Esophagus muscularis mucosa (tissue), 4 donors: ENCODE measurements around the gene DHRS12. TPM values are rescaled to one million over a fixed set of nuclear protein-coding genes. Genes with fewer than 3 reads are reported as not detected.

Experiments
- DNase-seq: peaks from one replicate; pipeline ENCODE4 v3.0.0-alpha.2; 2017; ENCODE audit errors: extremely low spot score
- H3K27ac ChIP-seq, 4 donors: fragments of 200-600 bp; sonication (generic); replicated peaks in 1 of 4; 1 replicate in 3 of 4; 2 replicates in 1 of 4; pipeline ENCODE4 v1.5.1; 2016 to 2019; ENCODE audit warnings: mild to moderate bottlenecking in 1 of 4
- H3K27me3 ChIP-seq, 4 donors: fragments of 200-600 bp; sonication (generic); one replicate each; pipeline versions ENCODE4 v1.5.1 to v1.6.0; 2016 to 2019
- H3K36me3 ChIP-seq, 4 donors: fragments of 200-600 bp; sonication (generic); one replicate each; pipeline ENCODE4 v1.5.1; 2016 to 2019
- H3K4me1 ChIP-seq, 4 donors: fragments of 200-600 bp; sonication (generic); one replicate each; pipeline ENCODE4 v1.5.1; 2016 to 2019
- H3K4me3 ChIP-seq, 4 donors: fragments of 200-600 bp; sonication (generic); 1 replicate in 2 of 4; 2 replicates in 2 of 4; pipeline ENCODE4 v1.5.1; 2016 to 2019; ENCODE audit warnings: mild to moderate bottlenecking in 4 of 4, moderate library complexity in 1 of 4
- H3K9me3 ChIP-seq, 4 donors: fragments of 200-600 bp; sonication (generic); 1 replicate in 3 of 4; 2 replicates in 1 of 4; pipeline ENCODE4 v1.5.1; 2016 to 2019
- CTCF ChIP-seq, 3 experiments: fragments of 200-600 bp in 2 of 3; fragments of 450-650 bp in 1 of 3; sonication (generic) in 2 of 3; IDR thresholded peaks; one replicate each; pipeline ENCODE4 v1.5.1; 2017 to 2019; ENCODE audit warnings: antibody characterized with exemption in 3 of 3, mild to moderate bottlenecking in 2 of 3, moderate library complexity in 1 of 3
- EP300 ChIP-seq: sonication (generic); formaldehyde crosslinking; IDR thresholded peaks from one replicate; pipeline ENCODE4 v1.6.1; 2017; ENCODE audit warnings: antibody characterized with exemption
- POLR2A ChIP-seq: fragments of 450-650 bp; IDR thresholded peaks from one replicate; pipeline ENCODE4 v1.6.1; 2017; ENCODE audit warnings: antibody characterized with exemption, moderate library complexity, mild to moderate bottlenecking, low read depth
- POLR2AphosphoS5 ChIP-seq, 2 donors: sonication (generic); formaldehyde crosslinking; IDR thresholded peaks; one replicate each; pipeline ENCODE4 v1.6.1; 2017; ENCODE audit warnings: antibody characterized with exemption in 2 of 2
- WGBS: methylation state at CpG from one replicate; pipeline ENCODE4 v1.1.5; 2018; 5-methylcytosine and 5-hydroxymethylcytosine counted together
- intact Hi-C: fragments of 100-400 bp; cut with DNase I; formaldehyde crosslinking; loops from one replicate; pipeline ENCODE4 v1.15.1; 2023
- total RNA-seq, 4 donors: library from RNA; depleted of rRNA; stranded (reverse); fragments of >200 nt; gene quantifications; one replicate each; pipeline versions ENCODE4 v1.1.0 to v1.2.1, GENCODE V29; 2016

Gene DHRS12
- total RNA-seq, 4 donors from 2014 or later = 10.3 to 18.6 (median 14.9) TPM

GRCh38 chr13:51759240-51759639, 44.7 kb downstream of the DHRS12 start:
- 82% methylated on average over 5 of the region's 5 CpGs for WGBS
- Histone ChIP-seq H3K27me3 (no peaks in the 10 kb centered on the region), H3K27ac (no peak overlapping the region), H3K36me3 (peaks cover 7 to 75% (median 42%) of the 10 kb centered on the region in 4 donors), H3K4me1 (peaks cover 4 to 8% (median 6%) of the 10 kb centered on the region in 4 donors), H3K4me3 (no peak overlapping the region), H3K9me3 (no peaks in the 10 kb centered on the region)
- no peak for DNase-seq
- intact Hi-C loops = no loop called here
- no peak for TF ChIP-seq EP300
- no peak for TF ChIP-seq POLR2AphosphoS5 (IDR thresholded peaks at IDR 0.05)
- TF ChIP-seq CTCF (IDR thresholded peaks at IDR 0.05) = no peak
- no peak for TF ChIP-seq POLR2A

- intact Hi-C loops = no loop called here
Observed at GRCh38 chr13:51758691-51759090, 45.3 kb downstream of the DHRS12 start.

GRCh38 chr13:51756651-51757050, 47.3 kb downstream of the DHRS12 start:
- no peak overlapping the region for H3K27ac ChIP-seq
- peaks cover 7 to 88% (median 49%) of the 10 kb centered on the region in 4 donors for H3K36me3 ChIP-seq
- 100% methylated on average over 2 of the region's 2 CpGs for WGBS

More at GRCh38 chr13:51758691-51759090, 45.3 kb downstream of the DHRS12 start:
- TF ChIP-seq POLR2A (no peak), CTCF (IDR thresholded peaks at IDR 0.05) (no peak), POLR2AphosphoS5 (IDR thresholded peaks at IDR 0.05) (no peak), EP300 (no peak)
- no peaks in the 10 kb centered on the region for H3K27me3 ChIP-seq
- DNase-seq = no peak
- H3K9me3 ChIP-seq = no peaks in the 10 kb centered on the region
- 92% methylated on average over 6 of the region's 6 CpGs for WGBS
- peaks cover 0 to 3% (median 1%) of the 10 kb centered on the region in 4 donors for H3K4me1 ChIP-seq
- peaks cover 7 to 77% (median 42%) of the 10 kb centered on the region in 4 donors for H3K36me3 ChIP-seq
- no peak overlapping the region for H3K4me3 ChIP-seq
- H3K27ac ChIP-seq = no peak overlapping the region

GRCh38 chr13:51747438-51748434, 56.2 kb downstream of the DHRS12 start:
- Histone ChIP-seq H3K4me1 (peaks cover 0 to 3% (median 0%) of the 10 kb centered on the region in 4 donors), H3K36me3 (peaks cover 0 to 28% (median 14%) of the 10 kb centered on the region in 4 donors), H3K9me3 (peaks cover 0 to 15% (median 5%) of the 10 kb centered on the region in 4 donors), H3K27me3 (no peaks in the 10 kb centered on the region), H3K27ac (peak overlapping the region in 3 of 4 donors; percentile 11 to 48 (median 41)), H3K4me3 (no peak overlapping the region)
- 91% methylated on average over 9 of the region's 9 CpGs for WGBS
- intact Hi-C loops = no loop called here
- peak; percentile 62 for DNase-seq
- TF ChIP-seq POLR2A = no peak

More at GRCh38 chr13:51756651-51757050, 47.3 kb downstream of the DHRS12 start:
- H3K9me3 ChIP-seq = no peaks in the 10 kb centered on the region
- intact Hi-C loops = no loop called here
- peak; percentile 66 for DNase-seq
- TF ChIP-seq EP300 = no peak
- no peak for TF ChIP-seq POLR2A
- no peaks in the 10 kb centered on the region for H3K4me1 ChIP-seq
- H3K27me3 ChIP-seq = no peaks in the 10 kb centered on the region
- no peak overlapping the region for H3K4me3 ChIP-seq

- 65% methylated on average over 2 of the region's 2 CpGs for WGBS
- H3K4me1 ChIP-seq = peaks cover 0 to 3% (median 1%) of the 10 kb centered on the region in 4 donors
- no peak overlapping the region for H3K4me3 ChIP-seq
- DNase-seq = peak; percentile 77
- H3K27ac ChIP-seq = peak overlapping the region in 2 of 4 donors; percentile 41 to 48
- H3K36me3 ChIP-seq = peaks cover 0 to 19% (median 10%) of the 10 kb centered on the region in 4 donors
- TF ChIP-seq EP300 = no peak
- no peak for TF ChIP-seq POLR2A
- TF ChIP-seq CTCF (IDR thresholded peaks at IDR 0.05) = no peak
- no peak for TF ChIP-seq POLR2AphosphoS5 (IDR thresholded peaks at IDR 0.05)
- no peaks in the 10 kb centered on the region for H3K27me3 ChIP-seq
- peaks cover 0 to 15% (median 5%) of the 10 kb centered on the region in 4 donors for H3K9me3 ChIP-seq
- intact Hi-C loops = no loop called here
Observed at GRCh38 chr13:51746802-51747201, 57.2 kb downstream of the DHRS12 start.
